ENCODE measurements around the gene UBE2V1. TPM values are rescaled to one million over a fixed set of nuclear protein-coding genes. Genes with fewer than 3 reads are reported as not detected.
A peak's percentile ranks its signal among the peaks of the same experiment; 100 is the strongest.

UBE2V1 gene
- total and polyA plus RNA-seq, 2 of the 13 experiments (the other 11 are each of a cell fraction or from before 2014, with no cell fraction given), result 81.3 to 132 TPM

DNA sequence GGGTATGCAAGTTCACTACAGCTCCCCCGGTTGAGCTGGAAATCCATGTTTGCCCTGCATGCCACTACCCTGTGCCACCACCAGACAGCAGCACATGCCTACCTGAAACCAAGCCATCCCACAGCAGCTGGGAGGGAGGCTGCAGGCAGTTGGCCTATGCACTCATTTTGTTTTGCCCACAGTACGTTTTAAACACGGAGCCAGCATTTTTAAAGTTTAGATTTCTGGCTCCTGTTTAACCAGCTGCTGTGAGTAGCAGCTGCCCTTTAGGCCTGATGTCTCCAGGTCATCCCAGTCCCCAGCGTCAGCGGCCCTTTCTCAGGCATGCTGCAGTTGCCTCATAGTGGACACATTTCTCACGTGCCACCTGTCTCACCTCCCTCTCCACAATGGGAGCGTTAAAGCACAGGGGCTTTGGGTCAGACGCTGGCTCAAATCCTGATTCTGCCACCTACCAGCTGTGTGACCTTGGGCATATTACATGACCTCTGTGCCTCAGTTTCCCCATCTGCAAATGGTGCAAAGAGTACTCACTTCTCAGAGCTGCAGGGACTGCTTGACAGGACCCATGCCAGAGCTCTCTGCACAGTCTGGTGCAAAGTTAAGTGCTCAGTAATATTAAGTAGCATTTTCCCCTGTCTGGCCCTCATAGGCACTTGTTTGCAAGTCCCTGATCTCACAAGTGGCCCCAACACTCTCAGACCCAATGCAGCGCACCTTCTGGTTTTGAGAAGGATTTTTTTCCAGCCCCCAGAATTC is 8.2 kb upstream of the UBE2V1 start (continued):
- TF ChIP-seq, protein P1, sequence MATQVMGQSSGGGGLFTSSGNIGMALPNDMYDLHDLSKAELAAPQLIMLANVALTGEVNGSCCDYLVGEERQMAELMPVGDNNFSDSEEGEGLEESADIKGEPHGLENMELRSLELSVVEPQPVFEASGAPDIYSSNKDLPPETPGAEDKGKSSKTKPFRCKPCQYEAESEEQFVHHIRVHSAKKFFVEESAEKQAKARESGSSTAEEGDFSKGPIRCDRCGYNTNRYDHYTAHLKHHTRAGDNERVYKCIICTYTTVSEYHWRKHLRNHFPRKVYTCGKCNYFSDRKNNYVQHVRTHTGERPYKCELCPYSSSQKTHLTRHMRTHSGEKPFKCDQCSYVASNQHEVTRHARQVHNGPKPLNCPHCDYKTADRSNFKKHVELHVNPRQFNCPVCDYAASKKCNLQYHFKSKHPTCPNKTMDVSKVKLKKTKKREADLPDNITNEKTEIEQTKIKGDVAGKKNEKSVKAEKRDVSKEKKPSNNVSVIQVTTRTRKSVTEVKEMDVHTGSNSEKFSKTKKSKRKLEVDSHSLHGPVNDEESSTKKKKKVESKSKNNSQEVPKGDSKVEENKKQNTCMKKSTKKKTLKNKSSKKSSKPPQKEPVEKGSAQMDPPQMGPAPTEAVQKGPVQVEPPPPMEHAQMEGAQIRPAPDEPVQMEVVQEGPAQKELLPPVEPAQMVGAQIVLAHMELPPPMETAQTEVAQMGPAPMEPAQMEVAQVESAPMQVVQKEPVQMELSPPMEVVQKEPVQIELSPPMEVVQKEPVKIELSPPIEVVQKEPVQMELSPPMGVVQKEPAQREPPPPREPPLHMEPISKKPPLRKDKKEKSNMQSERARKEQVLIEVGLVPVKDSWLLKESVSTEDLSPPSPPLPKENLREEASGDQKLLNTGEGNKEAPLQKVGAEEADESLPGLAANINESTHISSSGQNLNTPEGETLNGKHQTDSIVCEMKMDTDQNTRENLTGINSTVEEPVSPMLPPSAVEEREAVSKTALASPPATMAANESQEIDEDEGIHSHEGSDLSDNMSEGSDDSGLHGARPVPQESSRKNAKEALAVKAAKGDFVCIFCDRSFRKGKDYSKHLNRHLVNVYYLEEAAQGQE (IDR thresholded peaks at IDR 0.05; ENCODE audit: borderline replicate concordance in 1 of 2, low read depth in 1 of 2, low read length in 2 of 2), result no peak
- TF ChIP-seq RORA (CRISPR knock-in tag; IDR thresholded peaks at IDR 0.05) (no peak), STAG1 (CRISPR knock-in tag; IDR thresholded peaks at IDR 0.05) (peak; percentile 99), SRSF4 (IDR thresholded peaks at IDR 0.05; ENCODE audit: low read depth, low read length, poor library complexity, severe bottlenecking) (no peak), KDM6A (CRISPR knock-in tag; IDR thresholded peaks at IDR 0.05; ENCODE audit: low read depth) (no peak), ZNF674 (CRISPR knock-in tag; IDR thresholded peaks at IDR 0.05; ENCODE audit: low read depth) (no peak), ZNF136 (CRISPR knock-in tag; IDR thresholded peaks at IDR 0.05; ENCODE audit: low read depth) (no peak), GMEB2 (CRISPR knock-in tag; IDR thresholded peaks at IDR 0.05; ENCODE audit: low read depth) (no peak), THYN1 (CRISPR knock-in tag; IDR thresholded peaks at IDR 0.05; ENCODE audit: borderline replicate concordance, low read depth) (no peak), PITX1 (CRISPR knock-in tag; IDR thresholded peaks at IDR 0.05) (0 out of 2 replicates have a peak, but pooled peaks have one; percentile 18), NR2F6 (IDR thresholded peaks at IDR 0.05) (peak; percentile 61), NR2F6 (CRISPR knock-in tag; IDR thresholded peaks at IDR 0.05) (peak; percentile 36), MXD4 (CRISPR knock-in tag; IDR thresholded peaks at IDR 0.05) (peak; percentile 82), ZNF747 (CRISPR knock-in tag; IDR thresholded peaks at IDR 0.05; ENCODE audit: borderline replicate concordance) (0 out of 2 replicates have a peak, but pooled peaks have one; percentile 18), ZGPAT (CRISPR knock-in tag; IDR thresholded peaks at IDR 0.05) (peak; percentile 78), ZMYM4 (CRISPR knock-in tag; IDR thresholded peaks at IDR 0.05) (peak; percentile 69; the same call in 1 of the 2 replicates), MTA1 (CRISPR knock-in tag; IDR thresholded peaks at IDR 0.05; ENCODE audit: borderline replicate concordance) (no peak), ZNF547 (CRISPR knock-in tag; IDR thresholded peaks at IDR 0.05) (peak; percentile 43; the same call in 1 of the 2 replicates), ZNF468 (CRISPR knock-in tag; IDR thresholded peaks at IDR 0.05) (peak; percentile 54; the same call in 1 of the 2 replicates), HOXA5 (CRISPR knock-in tag; IDR thresholded peaks at IDR 0.05) (no peak), ONECUT2 (CRISPR knock-in tag; IDR thresholded peaks at IDR 0.05) (no peak), HIVEP1 (CRISPR knock-in tag; IDR thresholded peaks at IDR 0.05) (peak; percentile 70; the same call in 1 of the 2 replicates)
- TF ChIP-seq, protein P2, sequence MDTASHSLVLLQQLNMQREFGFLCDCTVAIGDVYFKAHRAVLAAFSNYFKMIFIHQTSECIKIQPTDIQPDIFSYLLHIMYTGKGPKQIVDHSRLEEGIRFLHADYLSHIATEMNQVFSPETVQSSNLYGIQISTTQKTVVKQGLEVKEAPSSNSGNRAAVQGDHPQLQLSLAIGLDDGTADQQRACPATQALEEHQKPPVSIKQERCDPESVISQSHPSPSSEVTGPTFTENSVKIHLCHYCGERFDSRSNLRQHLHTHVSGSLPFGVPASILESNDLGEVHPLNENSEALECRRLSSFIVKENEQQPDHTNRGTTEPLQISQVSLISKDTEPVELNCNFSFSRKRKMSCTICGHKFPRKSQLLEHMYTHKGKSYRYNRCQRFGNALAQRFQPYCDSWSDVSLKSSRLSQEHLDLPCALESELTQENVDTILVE (CRISPR knock-in tag; IDR thresholded peaks at IDR 0.05), result 0 out of 2 replicates have a peak, but pooled peaks have one; percentile 45
